ENCODE results near the gene LAMA4.

DNA sequence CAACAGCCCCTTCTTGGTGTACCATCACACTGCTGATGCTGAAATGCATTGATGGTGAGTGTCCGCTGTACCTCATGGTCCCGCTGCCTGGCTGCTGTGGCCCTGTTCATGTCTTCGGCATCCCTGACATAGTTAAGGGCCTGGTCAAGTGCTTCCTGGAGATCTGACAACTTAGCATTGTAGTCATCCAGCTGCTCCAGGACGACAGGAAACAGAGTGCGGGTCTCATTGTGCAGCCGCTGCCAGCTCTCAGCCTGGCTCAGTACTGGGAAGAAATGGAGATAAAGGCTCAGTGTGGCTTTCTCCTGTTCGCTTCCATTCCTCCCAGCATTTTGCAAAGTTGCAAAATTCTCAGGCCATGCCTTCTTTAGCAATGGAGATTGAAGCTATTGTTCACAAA is 81.8 kb downstream of the LAMA4 start:
- TF ChIP-seq, protein P1, sequence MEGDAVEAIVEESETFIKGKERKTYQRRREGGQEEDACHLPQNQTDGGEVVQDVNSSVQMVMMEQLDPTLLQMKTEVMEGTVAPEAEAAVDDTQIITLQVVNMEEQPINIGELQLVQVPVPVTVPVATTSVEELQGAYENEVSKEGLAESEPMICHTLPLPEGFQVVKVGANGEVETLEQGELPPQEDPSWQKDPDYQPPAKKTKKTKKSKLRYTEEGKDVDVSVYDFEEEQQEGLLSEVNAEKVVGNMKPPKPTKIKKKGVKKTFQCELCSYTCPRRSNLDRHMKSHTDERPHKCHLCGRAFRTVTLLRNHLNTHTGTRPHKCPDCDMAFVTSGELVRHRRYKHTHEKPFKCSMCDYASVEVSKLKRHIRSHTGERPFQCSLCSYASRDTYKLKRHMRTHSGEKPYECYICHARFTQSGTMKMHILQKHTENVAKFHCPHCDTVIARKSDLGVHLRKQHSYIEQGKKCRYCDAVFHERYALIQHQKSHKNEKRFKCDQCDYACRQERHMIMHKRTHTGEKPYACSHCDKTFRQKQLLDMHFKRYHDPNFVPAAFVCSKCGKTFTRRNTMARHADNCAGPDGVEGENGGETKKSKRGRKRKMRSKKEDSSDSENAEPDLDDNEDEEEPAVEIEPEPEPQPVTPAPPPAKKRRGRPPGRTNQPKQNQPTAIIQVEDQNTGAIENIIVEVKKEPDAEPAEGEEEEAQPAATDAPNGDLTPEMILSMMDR (IDR thresholded peaks at IDR 0.05): no peak
- TF ChIP-seq POLR2A (IDR thresholded peaks at IDR 0.05): no peak

All from testis (tissue), 2 donors.